ENCODE data around the gene PARD3.

GRCh38 chr10:34180749-34181148, 634.3 kb downstream of the PARD3 start:
- TF ChIP-seq POLR2A (IDR thresholded peaks at IDR 0.05) (no peak), EP300 (IDR thresholded peaks at IDR 0.05; ENCODE audit: low read depth) (no peak), CTCF (IDR thresholded peaks at IDR 0.05) (no peak), POLR2AphosphoS5 (IDR thresholded peaks at IDR 0.05) (no peak)
